GM10248 (cell line): ENCODE measurements around the gene NFYA.

Experiments
- CTCF ChIA-PET: fragments of 300-600 bp; sonication (Branson Sonifier 250); formaldehyde crosslinking; extraction: SDS; loops from one replicate; lab custom pipeline; 2021; ENCODE audit warnings: antibody characterized with exemption; lab: Yijun Ruan, JAX
- POLR2A ChIA-PET: fragments of 350-650 bp; sonication (Branson Sonifier 250); formaldehyde crosslinking; extraction: SDS; loops from one replicate; lab custom pipeline; 2020; ENCODE audit warnings: antibody characterized with exemption; lab: Yijun Ruan, JAX
- DNase-seq: peaks from one replicate; pipeline ENCODE4 v3.0.0; 2012; ENCODE audit errors: extremely low spot score
- TF ChIP-seq, protein P1 (sequence below): IDR thresholded peaks from 2 replicates; pipeline ENCODE4 v1.5.1; 2012; ENCODE audit warnings: mild to moderate bottlenecking, low read depth; ENCODE audit errors: extremely low read depth, missing control alignments, control extremely low read depth

The NFYA gene

GRCh38 chr6:41043151-41043550 is 29.6 kb upstream of the NFYA start:
- ChIA-PET POLR2A (no interaction called here), CTCF (interaction anchor here (1.3 to 11.7 kb wide), 3 partner anchors 10 to 26 kb away, joined by 5 to 169 read pairs (median 85); partner anchors contain the start of gene APOBEC2)
- DNase-seq: no peak
- TF ChIP-seq, protein P1, sequence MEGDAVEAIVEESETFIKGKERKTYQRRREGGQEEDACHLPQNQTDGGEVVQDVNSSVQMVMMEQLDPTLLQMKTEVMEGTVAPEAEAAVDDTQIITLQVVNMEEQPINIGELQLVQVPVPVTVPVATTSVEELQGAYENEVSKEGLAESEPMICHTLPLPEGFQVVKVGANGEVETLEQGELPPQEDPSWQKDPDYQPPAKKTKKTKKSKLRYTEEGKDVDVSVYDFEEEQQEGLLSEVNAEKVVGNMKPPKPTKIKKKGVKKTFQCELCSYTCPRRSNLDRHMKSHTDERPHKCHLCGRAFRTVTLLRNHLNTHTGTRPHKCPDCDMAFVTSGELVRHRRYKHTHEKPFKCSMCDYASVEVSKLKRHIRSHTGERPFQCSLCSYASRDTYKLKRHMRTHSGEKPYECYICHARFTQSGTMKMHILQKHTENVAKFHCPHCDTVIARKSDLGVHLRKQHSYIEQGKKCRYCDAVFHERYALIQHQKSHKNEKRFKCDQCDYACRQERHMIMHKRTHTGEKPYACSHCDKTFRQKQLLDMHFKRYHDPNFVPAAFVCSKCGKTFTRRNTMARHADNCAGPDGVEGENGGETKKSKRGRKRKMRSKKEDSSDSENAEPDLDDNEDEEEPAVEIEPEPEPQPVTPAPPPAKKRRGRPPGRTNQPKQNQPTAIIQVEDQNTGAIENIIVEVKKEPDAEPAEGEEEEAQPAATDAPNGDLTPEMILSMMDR: no peak

GRCh38 chr6:41045664-41046063 is 27.1 kb upstream of the NFYA start:
- no peak for DNase-seq
- ChIA-PET POLR2A (no interaction called here), CTCF (interaction anchor here (0.8 to 11.7 kb wide), 6 partner anchors 7 to 638 kb away, joined by 3 to 169 read pairs (median 4); partner anchors contain the start of gene APOBEC2)
- TF ChIP-seq, protein P1: no peak

DNA sequence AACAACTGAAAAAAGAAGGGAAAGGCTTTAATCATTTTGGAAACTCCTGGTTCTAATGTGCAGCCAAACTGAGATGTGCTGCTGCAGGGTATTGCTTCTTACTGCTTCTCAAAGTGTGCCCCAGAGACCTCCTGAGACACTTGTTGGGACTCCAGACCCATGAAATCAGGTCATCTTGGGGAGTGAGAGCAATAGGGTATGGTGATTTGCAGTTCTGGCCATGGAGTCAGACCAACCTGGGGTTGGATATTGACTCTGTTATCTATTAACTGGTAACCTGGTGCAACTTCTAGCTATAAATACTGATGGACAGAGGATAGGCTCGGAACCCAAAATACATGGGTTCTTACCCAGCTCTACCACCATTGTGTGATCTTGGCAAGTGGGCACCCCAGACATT is 26.7 kb upstream of the NFYA start:
- DNase-seq: no peak
- CTCF ChIA-PET: interaction anchor here (0.8 to 11.7 kb wide), 6 partner anchors 7 to 637 kb away, joined by 3 to 169 read pairs (median 4); partner anchors contain the start of gene APOBEC2
- POLR2A ChIA-PET: no interaction called here
- TF ChIP-seq, protein P1: no peak

DNA sequence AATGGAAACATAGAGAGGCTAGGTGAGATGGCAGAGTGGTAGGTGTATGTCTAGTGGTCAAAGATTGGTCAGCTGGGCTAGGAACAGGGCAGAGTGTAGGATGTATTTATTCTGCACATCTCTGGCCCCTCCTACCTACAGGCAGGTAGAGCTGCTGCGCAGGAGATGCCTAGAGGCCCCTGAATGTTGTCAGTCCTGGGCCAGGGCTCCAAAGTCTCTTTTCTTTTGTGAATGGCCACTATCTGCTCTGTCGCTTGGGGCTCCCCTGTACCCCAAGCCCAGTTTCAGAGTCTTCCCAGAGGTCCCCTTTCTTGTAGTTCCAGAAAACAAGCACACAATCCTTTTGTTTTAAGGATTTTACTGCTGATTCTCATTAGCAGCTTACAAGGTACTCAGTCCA is 25.5 kb upstream of the NFYA start:
- POLR2A ChIA-PET: no interaction called here
- CTCF ChIA-PET: interaction anchor here (8.9 to 11.7 kb wide), 2 partner anchors 6 to 20 kb away, joined by 85 to 169 read pairs; partner anchors contain the start of gene APOBEC2
- TF ChIP-seq, protein P1: no peak
- DNase-seq: no peak

- CTCF ChIA-PET: interaction anchor here (0.8 to 9.9 kb wide), 3 partner anchors 5 to 22 kb away, joined by 3 to 85 read pairs (median 3); partner anchors contain the start of genes TSPO2 and UNC5CL
- no peak for DNase-seq
- TF ChIP-seq, protein P1: no peak
- POLR2A ChIA-PET: interaction anchor here (0.6 kb wide), 1 partner anchor 520 kb away, joined by 3 read pairs; no protein-coding TSS in a partner anchor
Measured at GRCh38 chr6:41047745-41048732, 24.7 kb upstream of the NFYA start.

GRCh38 chr6:41049521-41049920 is 23.3 kb upstream of the NFYA start:
- DNase-seq: no peak
- TF ChIP-seq, protein P1: no peak
- POLR2A ChIA-PET: no interaction called here
- CTCF ChIA-PET: interaction anchor here (0.9 to 9.9 kb wide), 4 partner anchors 7 to 50 kb away, joined by 3 to 85 read pairs (median 4); partner anchors contain the start of genes TSPO2 and UNC5CL
